Measurements from ENCODE around the gene ST8SIA1.

The ST8SIA1 gene

GRCh38 chr12:22360774-22361173, 26.3 kb upstream of the ST8SIA1 start:
- Histone ChIP-seq H3K27me3 (ENCODE audit: insufficient read depth, low read depth) (no peaks in the 10 kb centered on the region), H3K27ac (no peak overlapping the region), H3K9ac (no peak overlapping the region), H3K4me1 (ENCODE audit: low read depth, poor library complexity, severe bottlenecking) (no peaks in the 10 kb centered on the region), H3K36me3 (ENCODE audit: insufficient read depth) (no peaks in the 10 kb centered on the region), H3K4me2 (no peak overlapping the region), H3K4me3 (IDR thresholded peaks at IDR 0.05; ENCODE audit: insufficient read depth, low read depth, low read length) (no peak overlapping the region), H3K79me2 (ENCODE audit: insufficient read depth, low read depth) (no peaks in the 10 kb centered on the region), H2AFZ (ENCODE audit: low read depth) (no peak overlapping the region), H4K20me1 (ENCODE audit: insufficient read depth) (no peaks in the 10 kb centered on the region)
- no peak for TF ChIP-seq CTCF (conservative IDR thresholded peaks at IDR 0.05; ENCODE audit: low read depth, low read length)

- Histone ChIP-seq H4K20me1 (ENCODE audit: insufficient read depth) (no peaks in the 10 kb centered on the region), H3K4me2 (no peak overlapping the region), H3K36me3 (ENCODE audit: insufficient read depth) (no peaks in the 10 kb centered on the region), H3K27me3 (ENCODE audit: insufficient read depth, low read depth) (no peaks in the 10 kb centered on the region), H3K27ac (no peak overlapping the region), H3K79me2 (ENCODE audit: insufficient read depth, low read depth) (no peaks in the 10 kb centered on the region), H3K9ac (no peak overlapping the region), H3K4me1 (ENCODE audit: low read depth, poor library complexity, severe bottlenecking) (no peaks in the 10 kb centered on the region), H2AFZ (ENCODE audit: low read depth) (no peak overlapping the region), H3K4me3 (IDR thresholded peaks at IDR 0.05; ENCODE audit: insufficient read depth, low read depth, low read length) (no peak overlapping the region)
- TF ChIP-seq CTCF (conservative IDR thresholded peaks at IDR 0.05; ENCODE audit: low read depth, low read length): no peak
Observed at GRCh38 chr12:22357531-22357930, 23.0 kb upstream of the ST8SIA1 start.

GRCh38 chr12:22356231-22356630, 21.7 kb upstream of the ST8SIA1 start:
- no peaks in the 10 kb centered on the region for H3K4me1 ChIP-seq (ENCODE audit: low read depth, poor library complexity, severe bottlenecking)
- H2AFZ ChIP-seq (ENCODE audit: low read depth): no peak overlapping the region
- no peaks in the 10 kb centered on the region for H3K36me3 ChIP-seq (ENCODE audit: insufficient read depth)
- no peak overlapping the region for H3K4me2 ChIP-seq
- H3K79me2 ChIP-seq (ENCODE audit: insufficient read depth, low read depth): no peaks in the 10 kb centered on the region
- no peak overlapping the region for H3K4me3 ChIP-seq (IDR thresholded peaks at IDR 0.05; ENCODE audit: insufficient read depth, low read depth, low read length)
- no peaks in the 10 kb centered on the region for H3K27me3 ChIP-seq (ENCODE audit: insufficient read depth, low read depth)
- TF ChIP-seq CTCF (conservative IDR thresholded peaks at IDR 0.05; ENCODE audit: low read depth, low read length): no peak
- no peaks in the 10 kb centered on the region for H4K20me1 ChIP-seq (ENCODE audit: insufficient read depth)
- H3K27ac ChIP-seq: no peak overlapping the region
- no peak overlapping the region for H3K9ac ChIP-seq

- Histone ChIP-seq H3K36me3 (ENCODE audit: insufficient read depth) (no peaks in the 10 kb centered on the region), H3K79me2 (ENCODE audit: insufficient read depth, low read depth) (no peaks in the 10 kb centered on the region), H3K4me1 (ENCODE audit: low read depth, poor library complexity, severe bottlenecking) (no peaks in the 10 kb centered on the region), H3K27me3 (ENCODE audit: insufficient read depth, low read depth) (no peaks in the 10 kb centered on the region), H3K27ac (no peak overlapping the region), H3K4me3 (IDR thresholded peaks at IDR 0.05; ENCODE audit: insufficient read depth, low read depth, low read length) (no peak overlapping the region), H4K20me1 (ENCODE audit: insufficient read depth) (no peaks in the 10 kb centered on the region), H2AFZ (ENCODE audit: low read depth) (no peak overlapping the region), H3K9ac (no peak overlapping the region), H3K4me2 (no peak overlapping the region)
- no peak for TF ChIP-seq CTCF (conservative IDR thresholded peaks at IDR 0.05; ENCODE audit: low read depth, low read length)
Observed at GRCh38 chr12:22355011-22355580, 20.6 kb upstream of the ST8SIA1 start.
